Memory B cell (primary cell): ENCODE results near the gene SPANXN4.

ENCODE experiments used
- ATAC-seq: fragments of 150-1000 bp; cut with Tn5 transposase; 2 replicates; pipeline ENCODE4 v1.10.0; 2021; ENCODE audit warnings: low read depth, mild to moderate bottlenecking, moderate library complexity
- DNase-seq, 2 donors: peaks; one replicate each; pipeline ENCODE4 v3.0.0; 2022; ENCODE audit warnings: low spot score in 2 of 2
- H3K27ac Mint-ChIP-seq: one replicate; pipeline ENCODE4 v1.8.0; 2022; ENCODE audit warnings: mild to moderate bottlenecking, moderate library complexity, mixed read lengths
- H3K27me3 Mint-ChIP-seq: one replicate; pipeline ENCODE4 v1.8.0; 2022; ENCODE audit warnings: mixed read lengths
- H3K36me3 Mint-ChIP-seq: one replicate; pipeline ENCODE4 v1.8.0; 2022; ENCODE audit warnings: mild to moderate bottlenecking, mixed read lengths
- H3K4me1 Mint-ChIP-seq: one replicate; pipeline ENCODE4 v1.8.0; 2022; ENCODE audit warnings: mixed read lengths
- H3K4me3 Mint-ChIP-seq: one replicate; pipeline ENCODE4 v1.8.0; 2022; ENCODE audit warnings: mild to moderate bottlenecking, moderate library complexity, mixed read lengths
- H3K9me3 Mint-ChIP-seq: one replicate; pipeline ENCODE4 v1.8.0; 2022; ENCODE audit warnings: mixed read lengths

SPANXN4 gene

GRCh38 chrX:143025628-143026027 lies at the start of gene SPANXN4:
TSS of gene SPANXN4 (plus strand) at chrX:143025928. CDS start at chrX:143026015, 87 bp downstream.
- H3K36me3 Mint-ChIP-seq: no peaks in the 10 kb centered on the region
- H3K4me1 Mint-ChIP-seq: no peaks in the 10 kb centered on the region
- ATAC-seq: no peak

GRCh38 chrX:142977128-142977914 lies 48.4 kb upstream of the SPANXN4 start:
- H3K4me1 Mint-ChIP-seq: peaks cover 13% of the 10 kb centered on the region
- H3K9me3 Mint-ChIP-seq: peaks cover 3% of the 10 kb centered on the region
- ATAC-seq (peak; percentile 89), DNase-seq (peak; percentile 4 to 11)
- peak overlapping the region; percentile 87 for H3K27ac Mint-ChIP-seq
- H3K36me3 Mint-ChIP-seq: no peaks in the 10 kb centered on the region
- H3K27me3 Mint-ChIP-seq: no peaks in the 10 kb centered on the region
- peak overlapping the region; percentile 59 for H3K4me3 Mint-ChIP-seq

More at GRCh38 chrX:143025628-143026027, at the start of gene SPANXN4:
- no peak for DNase-seq
- Mint-ChIP-seq H3K27ac (no peak within 1 kb of the TSS), H3K9me3 (peaks cover 1% of the 10 kb centered on the region), H3K27me3 (no peaks in the 10 kb centered on the region), H3K4me3 (no peak within 1 kb of the TSS)

- H3K27me3 Mint-ChIP-seq: no peaks in the 10 kb centered on the region
- H3K9me3 Mint-ChIP-seq: peaks cover 3% of the 10 kb centered on the region
- H3K4me3 Mint-ChIP-seq: peak overlapping the region; percentile 57
- peaks cover 13% of the 10 kb centered on the region for H3K4me1 Mint-ChIP-seq
- DNase-seq: no peak
- peak; percentile 25 for ATAC-seq
- H3K36me3 Mint-ChIP-seq: no peaks in the 10 kb centered on the region
- H3K27ac Mint-ChIP-seq: peak overlapping the region; percentile 87
These were observed 47.5 kb upstream of the SPANXN4 start for GRCh38 chrX:142978130-142978684.

- DNase-seq (no peak), ATAC-seq (no peak)
- Mint-ChIP-seq H3K4me3 (no peak overlapping the region), H3K27me3 (no peaks in the 10 kb centered on the region), H3K4me1 (peaks cover 13% of the 10 kb centered on the region), H3K9me3 (peaks cover 1% of the 10 kb centered on the region), H3K27ac (no peak overlapping the region), H3K36me3 (no peaks in the 10 kb centered on the region)
These were observed 43.0 kb upstream of the SPANXN4 start for GRCh38 chrX:142982679-142983078.

- H3K4me3 Mint-ChIP-seq: no peak overlapping the region
- peaks cover 2% of the 10 kb centered on the region for H3K4me1 Mint-ChIP-seq
- DNase-seq (no peak), ATAC-seq (no peak)
- H3K27me3 Mint-ChIP-seq: no peaks in the 10 kb centered on the region
- no peaks in the 10 kb centered on the region for H3K9me3 Mint-ChIP-seq
- H3K36me3 Mint-ChIP-seq: no peaks in the 10 kb centered on the region
- no peak overlapping the region for H3K27ac Mint-ChIP-seq
These were observed 30.7 kb upstream of the SPANXN4 start for GRCh38 chrX:142994988-142995387.

GRCh38 chrX:142998447-142999198 lies 27.1 kb upstream of the SPANXN4 start:
- no peaks in the 10 kb centered on the region for H3K27me3 Mint-ChIP-seq
- DNase-seq (no peak), ATAC-seq (peak; percentile 22)
- H3K4me3 Mint-ChIP-seq: no peak overlapping the region
- H3K36me3 Mint-ChIP-seq: no peaks in the 10 kb centered on the region
- peaks cover 2% of the 10 kb centered on the region for H3K4me1 Mint-ChIP-seq
- no peaks in the 10 kb centered on the region for H3K9me3 Mint-ChIP-seq
- H3K27ac Mint-ChIP-seq: no peak overlapping the region

- Mint-ChIP-seq H3K4me3 (no peak overlapping the region), H3K36me3 (no peaks in the 10 kb centered on the region), H3K9me3 (no peaks in the 10 kb centered on the region), H3K4me1 (peaks cover 2% of the 10 kb centered on the region), H3K27ac (no peak overlapping the region), H3K27me3 (no peaks in the 10 kb centered on the region)
- DNase-seq (no peak), ATAC-seq (no peak)
These were observed 26.5 kb upstream of the SPANXN4 start for GRCh38 chrX:142999199-142999701.

GRCh38 chrX:143002206-143002605 lies 23.5 kb upstream of the SPANXN4 start:
- Mint-ChIP-seq H3K4me1 (peaks cover 2% of the 10 kb centered on the region), H3K36me3 (no peaks in the 10 kb centered on the region), H3K27ac (no peak overlapping the region), H3K4me3 (no peak overlapping the region), H3K27me3 (no peaks in the 10 kb centered on the region), H3K9me3 (no peaks in the 10 kb centered on the region)
- DNase-seq (no peak), ATAC-seq (no peak)

GRCh38 chrX:143017272-143017671 lies 8.5 kb upstream of the SPANXN4 start:
- ATAC-seq (peak; percentile 19), DNase-seq (no peak)
- peaks cover 1% of the 10 kb centered on the region for H3K9me3 Mint-ChIP-seq
- no peaks in the 10 kb centered on the region for H3K27me3 Mint-ChIP-seq
- no peaks in the 10 kb centered on the region for H3K4me1 Mint-ChIP-seq
- no peak overlapping the region for H3K27ac Mint-ChIP-seq
- H3K36me3 Mint-ChIP-seq: no peaks in the 10 kb centered on the region
- no peak overlapping the region for H3K4me3 Mint-ChIP-seq

GRCh38 chrX:143027275-143027674 lies 1.5 kb downstream of the SPANXN4 start:
- Mint-ChIP-seq H3K27ac (no peak overlapping the region), H3K4me1 (no peaks in the 10 kb centered on the region), H3K9me3 (peaks cover 1% of the 10 kb centered on the region), H3K36me3 (no peaks in the 10 kb centered on the region), H3K4me3 (no peak overlapping the region), H3K27me3 (no peaks in the 10 kb centered on the region)
- DNase-seq (no peak), ATAC-seq (no peak)

- H3K36me3 Mint-ChIP-seq: no peaks in the 10 kb centered on the region
- DNase-seq (no peak), ATAC-seq (no peak)
- H3K27me3 Mint-ChIP-seq: no peaks in the 10 kb centered on the region
- no peak overlapping the region for H3K27ac Mint-ChIP-seq
- no peaks in the 10 kb centered on the region for H3K4me1 Mint-ChIP-seq
- H3K4me3 Mint-ChIP-seq: no peak overlapping the region
- H3K9me3 Mint-ChIP-seq: peaks cover 2% of the 10 kb centered on the region
These were observed 21.8 kb downstream of the SPANXN4 start for GRCh38 chrX:143047511-143047910.

- ATAC-seq (no peak), DNase-seq (no peak)
- Mint-ChIP-seq H3K27me3 (no peaks in the 10 kb centered on the region), H3K9me3 (no peaks in the 10 kb centered on the region), H3K4me3 (no peak overlapping the region), H3K4me1 (no peaks in the 10 kb centered on the region), H3K36me3 (no peaks in the 10 kb centered on the region), H3K27ac (no peak overlapping the region)
These were observed 32.4 kb downstream of the SPANXN4 start for GRCh38 chrX:143058120-143058519.

- ATAC-seq (no peak), DNase-seq (no peak)
- H3K36me3 Mint-ChIP-seq: no peaks in the 10 kb centered on the region
- no peak overlapping the region for H3K27ac Mint-ChIP-seq
- no peaks in the 10 kb centered on the region for H3K27me3 Mint-ChIP-seq
- no peak overlapping the region for H3K4me3 Mint-ChIP-seq
- peaks cover 12% of the 10 kb centered on the region for H3K9me3 Mint-ChIP-seq
- no peaks in the 10 kb centered on the region for H3K4me1 Mint-ChIP-seq
These were observed 55.5 kb downstream of the SPANXN4 start for GRCh38 chrX:143081231-143081630.

- Mint-ChIP-seq H3K36me3 (no peaks in the 10 kb centered on the region), H3K4me1 (no peaks in the 10 kb centered on the region), H3K27me3 (no peaks in the 10 kb centered on the region), H3K27ac (no peak overlapping the region), H3K9me3 (peaks cover 9% of the 10 kb centered on the region), H3K4me3 (no peak overlapping the region)
- DNase-seq (no peak), ATAC-seq (no peak)
These were observed 56.8 kb downstream of the SPANXN4 start for GRCh38 chrX:143082537-143082936.
